SU-DHL-6 (cell line): Measurements from ENCODE around the gene PRRC2A.

Experiments
- H2AFZ ChIP-seq: fragments of 200-600 bp; sonication (generic); 2 replicates; pipeline ENCODE4 v1.6.1; 2014; ENCODE audit warnings: low read depth, mild to moderate bottlenecking, moderate library complexity, mixed read lengths, antibody characterized with exemption, low read length; ENCODE audit not compliant: severe bottlenecking
- H3F3A ChIP-seq: fragments of 200-600 bp; shearing (Covaris generic); 2 replicates; pipeline ENCODE4 v1.6.0; 2016; ENCODE audit warnings: antibody characterized with exemption, mild to moderate bottlenecking; ENCODE audit not compliant: insufficient read depth
- H3K27ac ChIP-seq: fragments of 200-600 bp; sonication (generic); 2 replicates; pipeline ENCODE4 v1.5.1; 2016; ENCODE audit warnings: low read depth, mild to moderate bottlenecking, low read length, moderate library complexity, mixed read lengths
- H3K27me3 ChIP-seq: fragments of 200-600 bp; sonication (generic), shearing (Covaris generic); 2 replicates; pipeline ENCODE4 v1.6.0; 2014; ENCODE audit warnings: mild to moderate bottlenecking, low read length
- H3K36me3 ChIP-seq: fragments of 200-600 bp; sonication (generic); 2 replicates; pipeline ENCODE4 v1.6.1; 2014; ENCODE audit warnings: mild to moderate bottlenecking, low read length, mixed read lengths
- H3K4me2 ChIP-seq: fragments of 300-600, 200-600 bp; shearing (Covaris generic), sonication (generic); 2 replicates; pipeline ENCODE4 v1.6.0; 2014; ENCODE audit warnings: low read length, low read depth, mild to moderate bottlenecking; ENCODE audit not compliant: poor library complexity, severe bottlenecking
- H3K4me3 ChIP-seq: fragments of 200-600 bp; sonication (generic); 2 replicates; pipeline ENCODE4 v1.5.1; 2014; ENCODE audit warnings: antibody characterized with exemption, low read length, mild to moderate bottlenecking, mixed read lengths; ENCODE audit not compliant: insufficient read depth, poor library complexity, severe bottlenecking
- H3K79me2 ChIP-seq: fragments of 200-600 bp; sonication (generic); 2 replicates; pipeline ENCODE4 v1.6.1; 2014; ENCODE audit warnings: mild to moderate bottlenecking, low read length, moderate library complexity; ENCODE audit not compliant: insufficient read depth
- H3K9ac ChIP-seq: fragments of 200-600 bp; sonication (generic); 2 replicates; pipeline ENCODE4 v1.7.0; 2014; ENCODE audit warnings: mild to moderate bottlenecking, low read length
- H3K9me2 ChIP-seq: fragments of 200-600 bp; sonication (generic); replicated peaks from 2 replicates; pipeline ENCODE4 v1.6.1; 2014; ENCODE audit warnings: low read length; ENCODE audit not compliant: insufficient read depth
- H3K9me3 ChIP-seq: fragments of 200-600 bp; sonication (generic); 2 replicates; pipeline ENCODE4 v1.6.1; 2014; ENCODE audit warnings: low read length, mixed read lengths; ENCODE audit not compliant: insufficient read depth
- H4K20me1 ChIP-seq: fragments of 200-600 bp; sonication (generic); 2 replicates; pipeline ENCODE4 v1.6.1; 2014; ENCODE audit warnings: low read depth, mild to moderate bottlenecking, antibody characterized with exemption, low read length, moderate library complexity, mixed read lengths
- CTCF ChIP-seq: fragments of 200-600 bp; sonication (generic); IDR thresholded peaks from one replicate; pipeline ENCODE4 v1.5.1; 2017; ENCODE audit warnings: antibody characterized with exemption, mild to moderate bottlenecking, low read length, moderate library complexity; ENCODE audit not compliant: insufficient read depth, poor library complexity, severe bottlenecking
- EZH2phosphoT487 ChIP-seq: fragments of 200-600 bp; sonication (generic), shearing (Covaris generic); conservative IDR thresholded peaks from 2 replicates; pipeline ENCODE4 v1.6.1; 2018; ENCODE audit warnings: mild to moderate bottlenecking, antibody characterized with exemption, low read length, moderate library complexity, mixed read lengths

PRRC2A gene

GRCh38 chr6:31614684-31615578 is 5.6 kb upstream of the PRRC2A start, which contains the start of gene AIF1:
AIF1 (plus strand) TSS chr6:31615234; CDS start chr6:31615330, 96 bp downstream.
- H3K9me2 ChIP-seq, result no peaks in the 10 kb centered on the region
- H4K20me1 ChIP-seq, result no peaks in the 10 kb centered on the region
- H3F3A ChIP-seq, result peaks cover 15% of the 10 kb centered on the region
- no peaks in the 10 kb centered on the region for H3K79me2 ChIP-seq
- H3K27ac ChIP-seq, result no peak within 1 kb of the TSS
- H3K4me3 ChIP-seq, result no peak within 1 kb of the TSS
- TF ChIP-seq EZH2phosphoT487, result no peak
- TF ChIP-seq CTCF, result no peak
- H3K27me3 ChIP-seq, result no peaks in the 10 kb centered on the region
- no peak within 1 kb of the TSS for H2AFZ ChIP-seq
- no peaks in the 10 kb centered on the region for H3K36me3 ChIP-seq
- no peak within 1 kb of the TSS for H3K9ac ChIP-seq
- no peak within 1 kb of the TSS for H3K4me2 ChIP-seq
- no peaks in the 10 kb centered on the region for H3K9me3 ChIP-seq

GRCh38 chr6:31615748-31616147 is 4.8 kb upstream of the PRRC2A start:
- Histone ChIP-seq H3K9me2 (no peaks in the 10 kb centered on the region), H3K4me3 (no peak overlapping the region), H3K9ac (no peak overlapping the region), H3K36me3 (no peaks in the 10 kb centered on the region), H3K27me3 (no peaks in the 10 kb centered on the region), H3F3A (peaks cover 18% of the 10 kb centered on the region), H4K20me1 (no peaks in the 10 kb centered on the region), H2AFZ (no peak overlapping the region), H3K9me3 (no peaks in the 10 kb centered on the region), H3K27ac (no peak overlapping the region), H3K4me2 (no peak overlapping the region), H3K79me2 (peaks cover 1% of the 10 kb centered on the region)
- TF ChIP-seq CTCF (no peak), EZH2phosphoT487 (no peak)

GRCh38 chr6:31617010-31617409 is 3.5 kb upstream of the PRRC2A start:
- no peak overlapping the region for H3K27ac ChIP-seq
- no peak overlapping the region for H3K9ac ChIP-seq
- TF ChIP-seq EZH2phosphoT487, result no peak
- TF ChIP-seq CTCF, result no peak
- no peak overlapping the region for H3K4me3 ChIP-seq
- no peaks in the 10 kb centered on the region for H3K9me3 ChIP-seq
- H3K9me2 ChIP-seq, result no peaks in the 10 kb centered on the region
- H3K36me3 ChIP-seq, result peaks cover 7% of the 10 kb centered on the region; the same call in 1 of the 2 replicates
- peaks cover under 1% of the 10 kb centered on the region; the same call in 1 of the 2 replicates for H4K20me1 ChIP-seq
- H3F3A ChIP-seq, result peaks cover 22% of the 10 kb centered on the region
- H3K27me3 ChIP-seq, result no peaks in the 10 kb centered on the region
- H2AFZ ChIP-seq, result no peak overlapping the region
- peaks cover 14% of the 10 kb centered on the region for H3K79me2 ChIP-seq
- no peak overlapping the region for H3K4me2 ChIP-seq
